ENCODE data around the gene PROCA1.

The PROCA1 gene, protein sequence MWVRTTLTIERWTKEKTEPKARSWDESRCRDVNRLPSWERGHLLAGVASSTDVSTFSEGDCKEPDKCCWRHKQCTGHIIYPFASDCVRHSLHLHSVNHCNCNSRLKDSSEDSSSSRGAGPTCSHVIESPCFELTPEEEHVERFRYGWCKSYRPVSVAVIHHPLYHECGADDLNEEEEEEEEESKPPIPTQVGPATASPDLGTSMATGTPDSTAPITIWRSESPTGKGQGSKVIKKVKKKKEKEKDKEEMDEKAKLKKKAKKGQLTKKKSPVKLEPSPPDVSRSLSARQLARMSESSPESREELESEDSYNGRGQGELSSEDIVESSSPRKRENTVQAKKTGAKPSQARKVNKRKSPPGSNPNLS

DNA sequence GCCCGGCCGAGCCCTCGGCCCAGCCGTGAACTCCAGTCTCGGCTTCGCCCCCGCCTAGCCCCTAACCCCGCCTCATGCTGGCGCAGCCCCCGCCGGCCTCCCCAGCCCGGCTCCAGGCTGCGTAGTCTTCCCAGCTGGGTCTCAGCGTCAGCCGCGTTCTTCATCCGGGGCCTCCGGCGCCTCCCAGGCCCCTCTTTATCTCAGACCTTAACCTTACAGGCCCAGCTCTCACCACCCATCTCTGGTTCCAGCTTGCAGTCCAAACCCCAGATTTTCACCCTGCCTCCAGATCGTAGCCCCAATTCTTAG, at the start of gene PROCA1:
TSS of gene PROCA1 (minus strand) at position 166 of the 309 bp plus-strand sequence. CDS start 228 bp downstream, outside the sequence.
- DNase-seq: no peak

DNA sequence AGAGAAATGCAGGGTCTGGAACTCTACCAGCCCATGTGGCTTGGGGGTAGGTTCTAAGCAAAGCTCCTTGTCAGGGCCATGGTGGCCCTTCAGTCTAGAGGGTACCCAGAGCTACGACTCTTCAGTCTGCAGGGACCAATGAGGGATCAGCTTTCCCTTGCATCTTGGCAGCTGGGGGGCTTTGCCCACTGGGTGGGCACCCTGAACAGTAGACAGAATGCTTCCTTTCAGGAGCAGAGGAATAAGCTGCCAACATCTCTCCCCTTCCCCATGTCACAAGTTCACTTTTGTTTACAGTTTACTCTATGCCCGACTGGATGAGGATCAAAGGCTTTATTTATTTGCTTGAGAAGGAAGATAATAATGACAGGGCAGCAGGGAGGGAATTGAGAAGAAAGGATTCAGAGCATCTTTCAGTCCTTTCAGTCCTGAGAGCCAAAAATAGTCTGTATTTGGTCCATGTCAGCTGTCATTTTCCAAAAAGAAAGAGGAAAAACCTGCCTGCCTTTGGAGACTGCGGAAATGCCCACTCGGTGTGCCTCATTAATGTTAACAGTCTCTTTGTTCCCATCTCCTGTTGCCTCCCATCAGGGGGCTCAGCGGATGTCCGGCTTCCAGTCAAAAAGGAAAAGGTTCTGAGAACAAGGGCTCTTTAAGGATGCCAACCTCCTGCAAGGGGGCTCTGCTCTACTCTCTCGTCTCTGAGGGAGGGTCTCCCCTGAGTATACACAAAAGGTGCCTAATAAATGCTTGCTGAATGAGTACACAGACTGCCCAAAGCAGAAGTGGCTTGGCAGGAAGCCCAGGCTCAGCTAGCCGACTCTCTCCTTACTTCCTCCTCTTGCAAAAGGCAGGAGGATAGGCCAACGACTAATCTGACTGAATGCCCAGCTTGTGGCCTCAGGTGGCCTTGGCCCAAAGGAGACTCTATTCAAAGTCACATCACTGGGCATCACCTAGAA, 49.2 kb upstream of the PROCA1 start:
- DNase-seq: no peak

DNA sequence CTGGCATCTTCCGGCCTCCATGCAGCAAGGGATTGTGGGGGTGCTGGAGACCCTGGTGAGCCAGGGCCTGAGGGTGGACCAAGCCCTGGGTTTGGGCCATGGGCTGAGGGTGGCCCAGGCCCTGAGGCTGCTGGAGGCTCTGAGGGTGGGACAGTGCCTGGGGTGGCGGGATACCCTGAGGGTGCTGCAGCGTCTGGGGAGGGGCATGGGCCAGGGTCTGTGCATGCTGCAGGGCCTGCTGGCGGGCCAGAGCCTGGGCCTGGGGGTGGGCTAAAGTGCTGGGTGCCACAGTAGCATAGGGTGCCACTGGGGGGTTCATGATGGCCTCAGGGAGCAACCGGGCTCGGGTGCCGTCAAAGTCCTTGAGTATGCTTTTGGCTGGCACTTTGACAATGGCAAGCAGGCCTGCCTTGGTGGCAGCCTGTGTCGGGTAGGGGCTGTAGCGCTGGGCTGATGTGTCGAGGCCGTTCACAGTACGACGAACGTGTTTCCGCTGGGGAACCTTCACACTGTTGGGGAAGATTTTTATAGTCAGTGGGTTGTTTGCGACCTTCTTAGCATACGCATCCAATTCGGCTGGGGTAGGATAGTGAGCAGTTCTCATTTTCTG, 47.7 kb upstream of the PROCA1 start:
- DNase-seq: no peak

DNA sequence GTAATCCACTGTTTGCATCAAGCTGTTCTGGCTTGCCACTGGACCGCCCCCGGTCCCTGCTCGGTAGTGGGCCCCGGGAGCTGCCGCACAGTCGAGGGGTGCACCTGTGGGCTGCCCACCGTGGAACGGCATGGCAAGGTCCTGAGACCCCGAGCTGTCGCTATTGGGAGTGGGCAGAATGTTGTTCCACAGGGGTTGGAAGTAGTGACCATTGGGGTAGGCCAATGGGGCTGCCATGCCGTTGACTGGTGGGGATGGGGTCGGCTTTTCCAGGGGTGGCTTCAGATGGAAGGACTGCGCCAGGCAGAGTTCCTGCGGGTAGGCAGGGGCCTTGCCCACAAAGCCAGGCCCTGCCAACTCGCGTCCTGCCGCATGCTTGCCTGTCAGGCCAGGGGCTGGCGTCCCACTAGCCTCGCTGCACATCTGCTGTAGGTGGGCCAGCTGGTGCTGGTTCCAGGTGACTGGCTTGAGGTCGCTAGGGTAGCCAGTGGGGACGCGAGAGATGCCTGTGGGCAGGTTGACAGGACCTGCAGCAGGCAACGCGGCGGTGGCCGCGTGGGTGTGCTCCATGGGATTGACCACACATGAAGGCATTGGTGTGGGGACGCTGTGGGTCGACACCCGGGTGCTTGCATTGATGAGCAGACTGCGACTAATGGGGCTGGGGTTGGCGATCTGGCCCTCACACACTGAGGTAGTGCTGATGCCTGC, 46.9 kb upstream of the PROCA1 start:
- no peak for DNase-seq

DNA sequence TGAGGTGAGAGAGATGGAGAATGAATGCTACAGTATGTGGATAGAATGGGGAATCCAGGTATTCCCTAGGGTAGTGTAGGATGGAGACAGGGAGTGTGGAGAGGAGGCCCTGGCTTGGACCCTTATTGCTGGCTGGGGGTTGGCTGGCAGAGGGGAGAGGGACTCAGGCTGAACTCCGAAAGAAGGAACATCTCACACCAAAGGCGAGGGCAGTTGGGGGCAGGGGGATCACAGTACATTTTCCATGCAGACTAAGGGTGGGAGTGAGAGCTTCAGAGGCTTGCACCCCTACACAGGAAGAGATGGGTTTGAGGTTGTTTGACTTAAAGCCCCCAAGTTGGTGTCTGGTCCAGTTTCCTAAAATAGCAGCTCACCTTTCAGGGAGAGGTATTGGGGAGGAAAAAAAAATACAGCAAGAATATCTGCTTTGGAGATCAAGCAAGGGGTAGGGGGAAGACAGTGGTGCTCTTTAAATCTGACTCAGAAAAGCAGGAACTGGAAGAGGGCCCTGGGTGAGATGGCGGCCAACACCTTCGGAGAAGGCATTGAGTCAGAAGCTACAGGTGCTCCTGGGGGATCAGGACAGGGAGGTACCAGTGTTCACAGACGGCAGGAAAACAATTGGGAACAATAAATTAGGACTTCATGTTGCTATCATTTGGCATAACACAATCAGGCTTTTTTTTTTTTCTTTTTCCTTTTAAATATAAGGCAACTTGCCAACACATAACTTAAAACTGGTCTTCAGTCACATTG, 44.5 kb upstream of the PROCA1 start:
- no peak for DNase-seq

DNA sequence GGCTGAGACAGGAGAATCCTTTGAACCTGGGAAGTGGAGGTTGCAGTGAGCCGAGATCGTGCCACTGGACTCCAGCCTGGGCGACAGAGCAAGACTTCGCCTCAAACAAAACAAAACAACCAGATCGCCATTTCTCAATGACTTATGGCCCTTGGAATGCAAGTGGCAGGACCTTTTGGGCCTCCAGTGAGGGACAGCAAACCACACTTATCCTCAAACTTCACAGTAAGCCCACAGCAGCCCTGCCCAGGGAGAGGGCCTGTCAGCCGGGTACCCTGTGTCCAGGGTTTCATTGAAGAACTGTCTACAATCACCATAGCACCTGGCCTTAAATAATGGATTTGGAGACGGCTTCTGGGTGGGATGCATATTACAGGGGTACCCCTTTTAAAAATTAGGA, 43.8 kb upstream of the PROCA1 start:
- DNase-seq: no peak

DNA sequence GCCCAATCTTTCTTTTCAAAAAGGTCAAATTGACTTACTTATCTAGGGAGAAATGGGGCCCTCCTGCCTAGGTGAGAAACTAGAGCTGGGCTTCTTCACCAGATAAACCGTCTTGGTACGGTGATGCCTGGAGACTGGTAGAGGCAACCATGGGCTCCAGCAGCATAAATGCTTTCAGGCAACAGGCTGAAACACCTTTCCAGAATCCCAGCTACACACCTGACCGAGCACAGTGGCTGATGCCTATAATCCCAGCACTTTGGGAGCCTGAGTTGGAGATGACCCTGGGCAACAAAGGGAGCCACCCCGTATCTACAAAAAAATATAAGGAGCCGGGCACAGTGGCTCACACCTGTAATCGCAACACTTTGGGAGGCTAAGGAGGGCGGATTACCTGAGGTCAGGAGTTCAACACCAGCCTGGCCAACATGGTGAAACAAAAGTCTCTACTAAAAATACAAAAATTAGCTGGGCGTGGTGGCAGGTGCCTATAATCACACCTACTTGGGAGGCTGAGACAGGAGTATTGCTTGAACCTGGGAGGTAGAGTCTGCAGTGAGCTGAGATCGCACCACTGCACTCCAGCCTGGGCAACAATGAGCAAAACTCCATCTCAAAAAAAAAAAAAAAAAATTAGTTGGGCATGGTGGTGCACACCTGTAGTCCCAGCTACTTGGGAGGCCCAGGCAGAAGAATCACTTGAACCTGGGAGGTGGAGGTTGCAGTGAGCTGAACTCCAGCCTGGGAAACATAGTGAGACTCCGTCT, 40.1 kb upstream of the PROCA1 start:
- no peak for DNase-seq

DNA sequence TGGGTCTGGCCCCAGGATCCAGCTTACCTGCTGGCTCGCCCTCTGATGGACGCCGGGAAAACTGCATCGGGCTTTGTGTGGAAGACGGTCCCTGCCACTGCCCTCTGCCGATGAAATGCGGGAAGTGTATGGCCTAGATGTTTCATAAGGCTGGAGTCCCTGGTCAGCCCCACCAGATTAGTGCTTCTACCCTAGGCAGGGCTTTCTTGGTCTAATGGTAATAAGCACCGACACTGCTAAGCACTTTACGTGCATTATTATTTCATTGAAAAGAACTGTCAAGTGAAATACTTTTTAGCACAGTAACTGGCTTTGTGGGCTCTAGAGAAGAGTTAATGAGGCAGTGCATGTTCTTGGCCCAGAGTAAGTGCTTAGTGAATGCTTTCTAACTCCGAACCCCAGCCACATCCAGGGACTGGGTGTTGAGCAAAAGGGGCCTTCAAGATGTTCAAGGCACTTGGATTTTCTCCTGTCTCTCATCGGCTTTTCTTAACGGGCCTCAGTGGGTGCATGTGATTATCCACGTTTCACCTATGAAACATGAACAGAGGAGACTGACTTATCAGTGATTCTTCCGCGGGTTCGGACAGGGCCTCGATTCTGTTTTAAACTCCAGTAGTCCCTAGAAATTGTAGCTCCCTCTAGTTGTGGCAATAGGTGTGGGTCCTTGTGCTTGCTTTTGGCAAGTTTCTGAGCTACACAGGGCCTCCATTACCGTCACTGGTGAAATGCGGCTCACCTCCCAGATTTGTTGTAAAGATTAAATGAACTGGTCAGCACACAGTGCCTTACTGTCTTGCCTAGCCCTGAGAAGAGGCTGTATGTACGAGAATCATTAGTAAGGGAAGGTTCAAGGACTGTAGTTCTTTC, 38.7 kb upstream of the PROCA1 start:
- DNase-seq: peak; percentile 73

DNA sequence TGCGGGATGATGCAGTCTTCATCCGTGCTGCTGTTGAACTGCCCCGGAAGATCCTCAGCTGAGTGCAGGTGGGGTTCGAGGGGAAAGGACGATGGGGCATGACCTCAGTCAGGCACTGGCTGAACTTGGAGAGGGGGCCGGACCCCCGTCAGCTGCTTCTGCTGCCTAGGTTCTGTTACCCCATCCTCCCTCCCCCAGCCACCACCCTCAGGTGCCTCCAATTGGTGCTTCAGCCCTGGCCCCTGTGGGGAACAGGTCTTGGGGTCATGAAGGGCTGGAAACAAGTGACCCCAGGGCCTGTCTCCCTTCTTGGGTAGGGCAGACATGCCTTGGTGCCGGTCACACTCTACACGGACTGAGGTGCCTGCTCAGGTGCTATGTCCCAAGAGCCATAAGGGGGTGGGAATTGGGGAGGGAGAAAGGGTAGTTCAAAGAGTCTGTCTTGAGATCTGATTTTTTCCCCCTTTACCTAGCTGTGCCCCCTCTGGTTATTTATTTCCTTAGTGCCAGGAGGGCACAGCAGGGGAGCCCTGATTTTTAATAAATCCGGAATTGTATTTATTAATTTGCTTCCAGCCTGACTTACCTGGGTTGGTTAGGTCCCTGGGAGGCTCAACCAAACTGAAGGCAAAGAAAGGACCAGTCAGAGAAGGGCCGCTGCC, 38.0 kb upstream of the PROCA1 start:
- no peak for DNase-seq

DNA sequence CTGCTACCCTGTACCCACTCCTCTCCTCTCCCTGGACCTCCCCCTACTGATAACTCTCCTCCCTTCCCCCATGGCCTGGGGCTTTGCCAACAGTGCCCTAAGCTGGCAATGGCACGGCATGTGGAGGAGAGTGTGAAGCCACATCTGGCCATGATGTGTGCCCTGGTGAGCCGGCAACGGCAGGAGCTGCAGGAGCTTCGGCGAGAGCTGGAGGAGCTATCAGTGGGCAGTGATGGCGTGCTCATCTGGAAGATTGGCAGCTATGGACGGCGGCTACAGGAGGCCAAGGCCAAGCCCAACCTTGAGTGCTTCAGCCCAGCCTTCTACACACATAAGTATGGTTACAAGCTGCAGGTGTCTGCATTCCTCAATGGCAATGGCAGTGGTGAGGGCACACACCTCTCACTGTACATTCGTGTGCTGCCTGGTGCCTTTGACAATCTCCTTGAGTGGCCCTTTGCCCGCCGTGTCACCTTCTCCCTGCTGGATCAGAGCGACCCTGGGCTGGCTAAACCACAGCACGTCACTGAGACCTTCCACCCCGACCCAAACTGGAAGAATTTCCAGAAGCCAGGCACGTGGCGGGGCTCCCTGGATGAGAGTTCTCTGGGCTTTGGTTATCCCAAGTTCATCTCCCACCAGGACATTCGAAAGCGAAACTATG, 37.3 kb upstream of the PROCA1 start:
- no peak for DNase-seq

DNA sequence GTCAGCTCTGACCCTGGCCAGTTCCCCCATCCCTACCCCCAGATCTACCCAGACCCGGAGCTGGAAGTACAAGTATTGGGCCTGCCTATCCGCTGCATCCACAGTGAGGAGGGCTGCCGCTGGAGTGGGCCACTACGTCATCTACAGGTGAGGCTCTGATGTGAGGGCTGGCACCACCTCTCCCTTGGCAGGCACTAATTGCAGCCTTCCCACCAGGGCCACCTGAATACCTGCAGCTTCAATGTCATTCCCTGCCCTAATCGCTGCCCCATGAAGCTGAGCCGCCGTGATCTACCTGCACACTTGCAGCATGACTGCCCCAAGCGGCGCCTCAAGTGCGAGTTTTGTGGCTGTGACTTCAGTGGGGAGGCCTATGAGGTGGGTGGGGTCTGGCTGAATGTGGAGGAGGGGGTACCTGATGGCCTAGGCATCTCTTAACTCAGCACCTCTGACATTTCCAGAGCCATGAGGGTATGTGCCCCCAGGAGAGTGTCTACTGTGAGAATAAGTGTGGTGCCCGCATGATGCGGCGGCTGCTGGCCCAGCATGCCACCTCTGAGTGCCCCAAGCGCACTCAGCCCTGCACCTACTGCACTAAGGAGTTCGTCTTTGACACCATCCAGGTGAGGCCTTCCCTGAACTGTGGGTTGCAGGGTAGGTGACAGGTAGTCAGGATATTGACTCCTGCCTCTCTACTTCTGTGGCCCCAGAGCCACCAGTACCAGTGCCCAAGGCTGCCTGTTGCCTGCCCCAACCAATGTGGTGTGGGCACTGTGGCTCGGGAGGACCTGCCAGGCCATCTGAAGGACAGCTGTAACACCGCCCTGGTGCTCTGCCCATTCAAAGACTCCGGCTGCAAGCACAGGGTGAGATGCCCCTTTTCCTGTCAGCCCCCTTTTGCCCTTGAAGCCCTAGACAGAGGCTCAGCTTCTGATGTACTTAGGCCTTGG, 36.4 kb upstream of the PROCA1 start:
- DNase-seq: no peak

DNA sequence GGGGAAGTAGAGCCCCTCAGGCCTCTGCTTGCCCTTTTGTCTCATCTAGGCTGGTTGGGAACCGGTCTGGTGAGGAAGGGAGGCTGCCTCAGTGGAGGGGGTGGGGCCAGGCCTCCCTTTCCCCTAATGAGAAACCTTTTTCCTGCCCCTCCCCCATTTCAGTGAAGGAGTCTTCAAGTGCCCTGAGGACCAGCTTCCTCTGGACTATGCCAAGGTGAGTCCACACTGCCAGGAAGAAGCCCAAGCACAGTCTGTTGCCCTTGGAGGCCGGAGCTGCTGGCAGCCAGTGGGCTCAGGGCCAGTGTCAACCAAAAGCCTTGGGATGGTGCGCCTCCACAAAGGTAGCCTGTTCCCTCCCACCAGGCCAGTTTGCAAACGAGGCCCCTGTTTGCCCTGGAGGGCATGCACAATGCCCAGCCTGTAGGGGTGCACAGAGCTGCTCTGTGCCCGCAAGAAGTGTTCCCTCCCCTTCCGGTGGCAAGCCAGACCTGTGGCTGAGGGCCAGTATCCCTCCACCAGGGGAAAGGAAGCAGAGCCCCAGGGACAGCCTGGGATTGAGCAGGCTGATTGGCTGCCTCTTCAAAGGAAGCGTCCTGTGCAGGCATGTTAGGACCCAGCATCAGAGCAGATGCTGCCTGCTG, 35.5 kb upstream of the PROCA1 start:
- peak; percentile 31 for DNase-seq

DNA sequence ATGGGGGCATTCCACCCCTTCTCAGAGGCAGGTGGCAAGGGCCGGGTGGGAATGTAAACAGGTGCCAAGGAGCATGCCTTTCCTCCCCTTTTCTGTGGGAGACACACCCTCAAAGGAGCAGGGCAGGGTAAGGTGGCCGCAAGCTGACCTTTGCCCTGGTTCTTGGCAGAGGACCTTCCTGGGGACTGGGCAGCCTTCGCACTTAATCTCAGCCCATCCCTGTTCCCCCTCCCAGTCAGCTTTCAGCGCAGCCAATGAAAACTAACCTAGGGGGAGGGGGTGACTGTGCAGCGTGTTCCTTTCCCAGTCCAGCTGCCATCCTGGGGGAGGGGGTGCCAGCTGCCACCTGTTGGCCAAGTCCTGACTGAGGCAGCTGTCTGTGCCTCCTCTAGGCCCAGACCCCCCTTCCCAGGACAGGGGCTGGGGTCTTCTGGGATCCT, 34.9 kb upstream of the PROCA1 start:
- peak; percentile 76 for DNase-seq

DNA sequence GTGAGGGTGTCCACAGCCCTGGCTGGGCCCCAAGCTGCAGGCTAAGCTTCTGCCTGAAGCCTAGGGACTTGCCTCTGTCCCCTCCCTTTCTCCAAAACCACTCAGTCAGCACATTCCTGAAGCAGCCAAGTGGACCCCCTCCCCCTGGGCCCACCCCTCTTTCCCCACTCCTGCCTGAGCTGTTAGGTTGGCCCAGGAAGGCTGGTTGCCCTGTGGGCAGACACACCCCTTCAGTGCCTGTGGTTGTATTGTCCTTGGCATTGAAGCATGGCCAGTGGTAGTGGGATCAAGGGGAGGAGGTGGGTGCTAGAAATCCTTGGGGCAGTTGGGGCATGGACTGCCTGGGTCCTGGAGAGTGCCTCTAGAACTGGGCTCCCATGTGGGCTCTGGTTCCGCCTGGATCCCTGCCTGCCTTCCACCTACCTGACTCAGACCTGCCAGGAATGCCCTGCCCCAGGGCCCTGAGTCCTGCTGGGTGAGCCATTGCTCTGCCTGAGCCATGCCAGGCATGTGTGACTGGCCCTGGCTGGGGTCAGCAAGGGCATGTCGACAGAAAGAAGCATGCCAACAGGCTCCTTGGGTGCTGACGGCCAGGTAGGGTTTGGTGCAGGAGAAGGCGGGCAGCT, 34.2 kb upstream of the PROCA1 start:
- DNase-seq: no peak

DNA sequence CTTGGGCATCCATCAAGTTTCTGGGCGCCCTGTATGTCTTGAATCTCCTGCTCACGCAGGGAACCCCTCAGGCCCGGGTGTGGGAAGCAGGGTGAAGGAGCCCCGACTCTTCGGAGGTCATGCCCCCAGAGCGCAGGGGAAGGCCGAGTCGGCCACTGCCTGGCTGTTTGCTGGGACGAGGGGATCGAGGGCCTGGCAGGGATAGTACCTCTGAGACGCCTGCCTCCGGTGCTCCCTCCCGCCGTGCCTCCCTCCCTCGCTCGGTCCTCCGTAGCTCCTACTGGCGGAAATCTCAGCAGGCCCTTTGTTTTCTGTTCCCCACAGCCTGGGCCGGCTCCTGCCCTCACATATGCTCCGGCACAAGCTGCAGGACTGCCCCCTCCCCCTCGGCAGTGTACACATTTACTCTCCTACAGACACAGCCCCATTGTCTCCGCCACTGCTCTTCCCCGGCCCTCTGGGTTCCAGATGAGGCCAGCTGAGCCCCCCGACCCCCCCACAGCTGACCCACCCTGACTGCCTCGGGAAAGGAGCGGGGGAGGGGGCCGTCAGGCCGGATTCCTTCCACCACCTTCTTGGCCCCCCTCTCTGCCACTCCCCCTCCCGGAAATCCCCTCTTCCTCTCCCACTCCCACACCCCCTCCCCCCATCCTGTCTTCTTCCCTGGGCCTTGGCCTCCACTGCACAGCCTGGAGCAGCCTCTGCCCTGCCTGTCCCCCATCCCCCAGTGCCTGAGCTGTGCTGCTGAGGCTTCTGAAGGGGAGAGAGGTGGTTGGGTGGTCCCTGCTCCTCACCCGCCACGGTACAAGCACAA, 33.5 kb upstream of the PROCA1 start:
- DNase-seq: peak; percentile 14
